Activated T-helper 1 cell treated with Interleukin-2 at 50 U/mL for 16 hours (primary cell): ENCODE results near the gene HNRNPU.

Experiments used
- DNase-seq: peaks from one replicate; pipeline ENCODE4 v3.0.0-alpha.2; 2020; ENCODE audit warnings: low read depth

Gene HNRNPU

GRCh38 chr1:244864253-244865027, at the start of gene HNRNPU:
Gene HNRNPU (minus strand): TSS chr1:244864543. CDS start chr1:244864307, 236 bp downstream.
- DNase-seq, result peak; percentile 96

GRCh38 chr1:244913806-244914205, 49.5 kb upstream of the HNRNPU start:
- no peak for DNase-seq

- DNase-seq, result no peak
Measured at GRCh38 chr1:244904119-244904518, 39.8 kb upstream of the HNRNPU start.

- no peak for DNase-seq
Measured at GRCh38 chr1:244901400-244902015, 37.2 kb upstream of the HNRNPU start.

- no peak for DNase-seq
Measured at GRCh38 chr1:244897476-244898254, 33.3 kb upstream of the HNRNPU start.

- DNase-seq, result no peak
Measured at GRCh38 chr1:244896550-244896949, 32.2 kb upstream of the HNRNPU start.

GRCh38 chr1:244893836-244894235, 29.5 kb upstream of the HNRNPU start:
- DNase-seq, result no peak

- DNase-seq, result no peak
Measured at GRCh38 chr1:244887281-244887680, 22.9 kb upstream of the HNRNPU start.

- no peak for DNase-seq
Measured at GRCh38 chr1:244881552-244882280, 17.4 kb upstream of the HNRNPU start.

- DNase-seq, result no peak
Measured at GRCh38 chr1:244878681-244879080, 14.3 kb upstream of the HNRNPU start.

GRCh38 chr1:244876228-244876910, 12.0 kb upstream of the HNRNPU start:
- no peak for DNase-seq

- no peak for DNase-seq
Measured at GRCh38 chr1:244874974-244875579, 10.7 kb upstream of the HNRNPU start.

- no peak for DNase-seq
Measured at GRCh38 chr1:244869950-244870349, 5.6 kb upstream of the HNRNPU start.

GRCh38 chr1:244869364-244869827, 5.1 kb upstream of the HNRNPU start:
- no peak for DNase-seq

- DNase-seq, result no peak
Measured at GRCh38 chr1:244868484-244869363, 4.4 kb upstream of the HNRNPU start.

GRCh38 chr1:244866355-244866754, 2.0 kb upstream of the HNRNPU start:
- DNase-seq, result no peak

GRCh38 chr1:244865820-244866219, 1.5 kb upstream of the HNRNPU start:
- no peak for DNase-seq

GRCh38 chr1:244865028-244865371, 657 bp upstream of the HNRNPU start:
- no peak for DNase-seq

- DNase-seq, result no peak
Measured at GRCh38 chr1:244863491-244864252, 671 bp downstream of the HNRNPU start.
